ENCODE data around the gene SHC3. TPM values are rescaled to one million over a fixed set of nuclear protein-coding genes. Genes with fewer than 3 reads are reported as not detected.

SHC3 gene
- total RNA-seq, 2 donors from 2014 or later, result 0.95 to 1.3 TPM

DNA sequence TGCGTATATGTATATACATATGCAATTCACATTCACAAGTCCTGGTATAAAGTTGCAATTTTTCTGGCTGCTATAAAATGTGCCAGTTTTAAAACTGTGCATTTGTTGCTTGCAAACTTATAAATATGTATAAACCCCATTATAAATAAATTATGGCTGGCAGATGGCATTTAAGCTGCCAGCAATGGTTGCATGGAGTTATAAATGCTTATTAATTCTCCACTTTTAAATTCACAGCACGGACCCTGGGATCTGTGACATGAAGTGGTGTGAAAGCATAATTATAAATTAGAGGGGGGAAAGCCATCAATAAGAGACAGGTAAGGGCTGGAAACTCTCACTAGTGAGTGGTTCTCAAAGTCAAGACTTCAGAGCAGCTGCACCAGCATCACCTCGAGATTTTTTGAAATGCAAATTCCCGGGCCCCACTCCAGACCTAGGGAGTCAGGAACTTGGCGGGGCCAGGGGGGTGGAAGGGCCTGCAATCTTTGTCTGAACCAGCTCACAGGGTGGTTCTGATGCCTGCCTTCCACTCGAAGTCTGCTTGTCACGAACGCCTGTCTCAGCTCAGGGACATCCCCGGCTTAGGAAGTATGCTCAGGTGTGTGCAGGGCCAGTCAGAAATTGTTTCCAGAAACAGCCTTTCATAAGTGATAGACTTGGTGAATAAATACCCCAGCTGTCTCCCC is 170.4 kb downstream of the SHC3 start:
- no peaks in the 10 kb centered on the region for H3K9me3 Mint-ChIP-seq
- H3K4me1 ChIP-seq (ENCODE audit: control insufficient read depth, insufficient read depth, low read length), result no peaks in the 10 kb centered on the region
- H3K9me3 ChIP-seq (ENCODE audit: control insufficient read depth, low read length), result no peaks in the 10 kb centered on the region
- H3K27ac ChIP-seq (ENCODE audit: low read depth, low read length), result no peak overlapping the region
- H3K9ac ChIP-seq (ENCODE audit: extremely low read depth, low read length, poor library complexity, severe bottlenecking), result no peak overlapping the region
- H3K27me3 Mint-ChIP-seq (ENCODE audit: insufficient read depth), result no peaks in the 10 kb centered on the region
- peaks cover 11% of the 10 kb centered on the region for H3K4me1 Mint-ChIP-seq
- no peaks in the 10 kb centered on the region for H3K27me3 ChIP-seq (ENCODE audit: control insufficient read depth, insufficient read depth, low read length, poor library complexity, severe bottlenecking)
- no peak overlapping the region for H3K4me3 Mint-ChIP-seq
- peaks cover 15% of the 10 kb centered on the region for H3K36me3 Mint-ChIP-seq (ENCODE audit: low read depth)
- WGBS, 2 experiments (ENCODE audit: insufficient coverage in 1 of 2, insufficient read length in 1 of 2), result 81 to 82% methylated on average over 8 of the region's 9 CpGs
- H3K36me3 ChIP-seq (ENCODE audit: control insufficient read depth, insufficient read depth, low read length), result peaks cover 20% of the 10 kb centered on the region
- no peak for DNase-seq
- H3K4me3 ChIP-seq (ENCODE audit: low read length), result no peak overlapping the region
- H3K27ac Mint-ChIP-seq, result no peak overlapping the region
- TF ChIP-seq, protein P1, sequence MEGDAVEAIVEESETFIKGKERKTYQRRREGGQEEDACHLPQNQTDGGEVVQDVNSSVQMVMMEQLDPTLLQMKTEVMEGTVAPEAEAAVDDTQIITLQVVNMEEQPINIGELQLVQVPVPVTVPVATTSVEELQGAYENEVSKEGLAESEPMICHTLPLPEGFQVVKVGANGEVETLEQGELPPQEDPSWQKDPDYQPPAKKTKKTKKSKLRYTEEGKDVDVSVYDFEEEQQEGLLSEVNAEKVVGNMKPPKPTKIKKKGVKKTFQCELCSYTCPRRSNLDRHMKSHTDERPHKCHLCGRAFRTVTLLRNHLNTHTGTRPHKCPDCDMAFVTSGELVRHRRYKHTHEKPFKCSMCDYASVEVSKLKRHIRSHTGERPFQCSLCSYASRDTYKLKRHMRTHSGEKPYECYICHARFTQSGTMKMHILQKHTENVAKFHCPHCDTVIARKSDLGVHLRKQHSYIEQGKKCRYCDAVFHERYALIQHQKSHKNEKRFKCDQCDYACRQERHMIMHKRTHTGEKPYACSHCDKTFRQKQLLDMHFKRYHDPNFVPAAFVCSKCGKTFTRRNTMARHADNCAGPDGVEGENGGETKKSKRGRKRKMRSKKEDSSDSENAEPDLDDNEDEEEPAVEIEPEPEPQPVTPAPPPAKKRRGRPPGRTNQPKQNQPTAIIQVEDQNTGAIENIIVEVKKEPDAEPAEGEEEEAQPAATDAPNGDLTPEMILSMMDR (conservative IDR thresholded peaks at IDR 0.05), result no peak

GRCh38 chr9:89006996-89007967 is 171.3 kb downstream of the SHC3 start:
- TF ChIP-seq, protein P1 (conservative IDR thresholded peaks at IDR 0.05), result no peak
- peaks cover 29% of the 10 kb centered on the region for H3K36me3 ChIP-seq (ENCODE audit: control insufficient read depth, insufficient read depth, low read length)
- peaks cover 8% of the 10 kb centered on the region for H3K4me1 Mint-ChIP-seq
- WGBS, 2 experiments (ENCODE audit: insufficient coverage in 1 of 2, insufficient read length in 1 of 2), result 86 to 97% methylated on average over 4 to 9 of the region's 9 CpGs
- H3K4me3 Mint-ChIP-seq, result no peak overlapping the region
- H3K4me1 ChIP-seq (ENCODE audit: control insufficient read depth, insufficient read depth, low read length), result no peaks in the 10 kb centered on the region
- H3K27me3 Mint-ChIP-seq (ENCODE audit: insufficient read depth), result no peaks in the 10 kb centered on the region
- no peak overlapping the region for H3K4me3 ChIP-seq (ENCODE audit: low read length)
- peaks cover 24% of the 10 kb centered on the region for H3K36me3 Mint-ChIP-seq (ENCODE audit: low read depth)
- H3K9me3 ChIP-seq (ENCODE audit: control insufficient read depth, low read length), result no peaks in the 10 kb centered on the region
- H3K27me3 ChIP-seq (ENCODE audit: control insufficient read depth, insufficient read depth, low read length, poor library complexity, severe bottlenecking), result no peaks in the 10 kb centered on the region
- no peak overlapping the region for H3K9ac ChIP-seq (ENCODE audit: extremely low read depth, low read length, poor library complexity, severe bottlenecking)
- no peak for DNase-seq
- no peaks in the 10 kb centered on the region for H3K9me3 Mint-ChIP-seq
- H3K27ac ChIP-seq (ENCODE audit: low read depth, low read length), result no peak overlapping the region
- H3K27ac Mint-ChIP-seq, result no peak overlapping the region

DNA sequence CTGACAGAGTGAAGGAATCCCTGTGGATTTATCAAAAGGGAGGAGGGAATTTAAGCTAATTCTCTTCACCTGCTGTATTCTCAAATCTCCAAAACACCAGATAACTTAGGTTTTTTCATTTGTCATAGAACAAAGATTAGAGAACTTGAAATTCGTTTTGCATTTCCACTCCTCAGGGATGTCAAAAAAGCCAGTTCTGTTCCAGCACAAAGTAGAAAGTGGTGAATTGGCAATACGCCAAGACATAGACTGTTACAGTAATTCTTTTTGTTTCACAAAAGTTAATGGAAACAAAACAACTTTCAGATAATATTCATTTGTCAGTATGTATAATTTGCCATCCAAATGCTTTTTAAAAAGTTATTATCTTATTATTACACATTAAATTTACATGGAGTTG is 172.4 kb downstream of the SHC3 start:
- Histone ChIP-seq H3K36me3 (ENCODE audit: control insufficient read depth, insufficient read depth, low read length) (peaks cover 39% of the 10 kb centered on the region), H3K9ac (ENCODE audit: extremely low read depth, low read length, poor library complexity, severe bottlenecking) (no peak overlapping the region), H3K9me3 (ENCODE audit: control insufficient read depth, low read length) (no peaks in the 10 kb centered on the region), H3K27ac (ENCODE audit: low read depth, low read length) (no peak overlapping the region), H3K27me3 (ENCODE audit: control insufficient read depth, insufficient read depth, low read length, poor library complexity, severe bottlenecking) (no peaks in the 10 kb centered on the region), H3K4me1 (ENCODE audit: control insufficient read depth, insufficient read depth, low read length) (peaks cover 2% of the 10 kb centered on the region), H3K4me3 (ENCODE audit: low read length) (no peak overlapping the region)
- Mint-ChIP-seq H3K27ac (no peak overlapping the region), H3K9me3 (no peaks in the 10 kb centered on the region), H3K36me3 (ENCODE audit: low read depth) (peaks cover 34% of the 10 kb centered on the region), H3K27me3 (ENCODE audit: insufficient read depth) (no peaks in the 10 kb centered on the region), H3K4me1 (peaks cover 4% of the 10 kb centered on the region), H3K4me3 (no peak overlapping the region)
- DNase-seq, result no peak
- WGBS, 2 experiments (ENCODE audit: insufficient coverage in 1 of 2, insufficient read length in 1 of 2), result 90% methylated on average over 2 of the region's 2 CpGs; no CpG with 5 or more reads in 1 of the 2 experiments
- TF ChIP-seq, protein P1 (conservative IDR thresholded peaks at IDR 0.05), result no peak
